ENCODE measurements around the gene REEP5. TPM values are rescaled to one million over a fixed set of nuclear protein-coding genes. Genes with fewer than 3 reads are reported as not detected.

The REEP5 gene
- total and polyA plus RNA-seq, 9 of the 15 experiments (the other 6 are each of a cell fraction or from before 2014, with no cell fraction given), result 14.7 to 102 (median 36.0) TPM

DNA sequence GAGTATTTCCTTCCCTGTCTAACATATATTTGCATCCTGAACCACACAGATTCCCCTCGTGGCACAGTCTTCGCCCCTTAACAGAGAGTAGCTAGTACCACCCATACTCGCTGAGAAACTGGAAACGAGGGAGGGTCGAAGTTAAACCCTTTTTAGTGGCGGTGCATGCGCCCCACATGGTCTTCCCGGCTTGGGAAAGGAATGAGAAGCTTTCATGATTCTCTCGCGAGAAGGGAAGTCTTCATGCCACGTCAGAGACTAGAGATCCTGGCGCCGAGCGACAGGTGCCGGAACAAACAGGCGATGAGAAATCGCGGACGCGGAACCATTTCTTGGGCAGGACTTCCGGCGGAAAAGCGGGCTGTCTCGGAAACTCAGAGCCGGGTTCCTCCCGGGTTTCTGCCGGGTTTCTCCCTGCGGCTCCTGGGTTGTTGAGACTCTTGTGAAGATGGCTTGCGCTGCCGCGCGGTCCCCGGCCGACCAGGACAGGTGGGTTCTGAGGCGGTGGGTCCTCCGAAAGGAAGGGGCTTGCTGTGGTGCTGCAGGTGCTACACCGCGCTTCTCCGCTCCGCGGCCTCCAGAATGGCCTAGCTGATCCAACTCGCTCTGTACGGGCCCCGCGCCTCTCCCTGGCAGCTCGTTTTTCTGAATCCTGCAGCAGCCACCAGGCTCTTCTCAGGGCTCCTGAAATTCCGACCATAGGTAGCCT, 60.9 kb downstream of the REEP5 start, which contains the start of gene SRP19 (continued):
- TF ChIP-seq, protein P1, sequence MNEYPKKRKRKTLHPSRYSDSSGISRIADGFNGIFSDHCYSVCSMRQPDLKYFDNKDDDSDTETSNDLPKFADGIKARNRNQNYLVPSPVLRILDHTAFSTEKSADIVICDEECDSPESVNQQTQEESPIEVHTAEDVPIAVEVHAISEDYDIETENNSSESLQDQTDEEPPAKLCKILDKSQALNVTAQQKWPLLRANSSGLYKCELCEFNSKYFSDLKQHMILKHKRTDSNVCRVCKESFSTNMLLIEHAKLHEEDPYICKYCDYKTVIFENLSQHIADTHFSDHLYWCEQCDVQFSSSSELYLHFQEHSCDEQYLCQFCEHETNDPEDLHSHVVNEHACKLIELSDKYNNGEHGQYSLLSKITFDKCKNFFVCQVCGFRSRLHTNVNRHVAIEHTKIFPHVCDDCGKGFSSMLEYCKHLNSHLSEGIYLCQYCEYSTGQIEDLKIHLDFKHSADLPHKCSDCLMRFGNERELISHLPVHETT (CRISPR knock-in tag; conservative IDR thresholded peaks at IDR 0.05 in 1 of 2, IDR thresholded peaks at IDR 0.05 in 1 of 2), result peak in 1 of 2 experiments; percentile 76; a peak in 2 of 4 replicates
- TF ChIP-seq DNMT1 (IDR thresholded peaks at IDR 0.05) (no peak), ZBTB17 (CRISPR knock-in tag; IDR thresholded peaks at IDR 0.05) (0 out of 2 replicates have a peak, but pooled peaks have one; percentile 54), ZNF140 (CRISPR knock-in tag; IDR thresholded peaks at IDR 0.05) (no peak), NCOA4 (IDR thresholded peaks at IDR 0.05; ENCODE audit: partially characterized antibody) (no peak), HNRNPL (IDR thresholded peaks at IDR 0.05; ENCODE audit: low read depth, low read length) (no peak), LEF1 (IDR thresholded peaks at IDR 0.05) (no peak), RHOXF2B (CRISPR knock-in tag; conservative IDR thresholded peaks at IDR 0.05) (no peak), TCF7L2 (IDR thresholded peaks at IDR 0.05; ENCODE audit: low read depth, low read length) (no peak), ADNP (tag; IDR thresholded peaks at IDR 0.05) (no peak), ZNF143 (CRISPR knock-in tag; IDR thresholded peaks at IDR 0.05) (no peak; the same call in 1 of the 2 replicates), PRPF4 (IDR thresholded peaks at IDR 0.05; ENCODE audit: insufficient read depth, low read depth, low read length, poor library complexity, severe bottlenecking) (no peak)
- TF ChIP-seq, protein P2, sequence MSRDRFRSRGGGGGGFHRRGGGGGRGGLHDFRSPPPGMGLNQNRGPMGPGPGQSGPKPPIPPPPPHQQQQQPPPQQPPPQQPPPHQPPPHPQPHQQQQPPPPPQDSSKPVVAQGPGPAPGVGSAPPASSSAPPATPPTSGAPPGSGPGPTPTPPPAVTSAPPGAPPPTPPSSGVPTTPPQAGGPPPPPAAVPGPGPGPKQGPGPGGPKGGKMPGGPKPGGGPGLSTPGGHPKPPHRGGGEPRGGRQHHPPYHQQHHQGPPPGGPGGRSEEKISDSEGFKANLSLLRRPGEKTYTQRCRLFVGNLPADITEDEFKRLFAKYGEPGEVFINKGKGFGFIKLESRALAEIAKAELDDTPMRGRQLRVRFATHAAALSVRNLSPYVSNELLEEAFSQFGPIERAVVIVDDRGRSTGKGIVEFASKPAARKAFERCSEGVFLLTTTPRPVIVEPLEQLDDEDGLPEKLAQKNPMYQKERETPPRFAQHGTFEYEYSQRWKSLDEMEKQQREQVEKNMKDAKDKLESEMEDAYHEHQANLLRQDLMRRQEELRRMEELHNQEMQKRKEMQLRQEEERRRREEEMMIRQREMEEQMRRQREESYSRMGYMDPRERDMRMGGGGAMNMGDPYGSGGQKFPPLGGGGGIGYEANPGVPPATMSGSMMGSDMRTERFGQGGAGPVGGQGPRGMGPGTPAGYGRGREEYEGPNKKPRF (IDR thresholded peaks at IDR 0.05; ENCODE audit: low read depth, low read length), result no peak
- TF ChIP-seq, protein P3, sequence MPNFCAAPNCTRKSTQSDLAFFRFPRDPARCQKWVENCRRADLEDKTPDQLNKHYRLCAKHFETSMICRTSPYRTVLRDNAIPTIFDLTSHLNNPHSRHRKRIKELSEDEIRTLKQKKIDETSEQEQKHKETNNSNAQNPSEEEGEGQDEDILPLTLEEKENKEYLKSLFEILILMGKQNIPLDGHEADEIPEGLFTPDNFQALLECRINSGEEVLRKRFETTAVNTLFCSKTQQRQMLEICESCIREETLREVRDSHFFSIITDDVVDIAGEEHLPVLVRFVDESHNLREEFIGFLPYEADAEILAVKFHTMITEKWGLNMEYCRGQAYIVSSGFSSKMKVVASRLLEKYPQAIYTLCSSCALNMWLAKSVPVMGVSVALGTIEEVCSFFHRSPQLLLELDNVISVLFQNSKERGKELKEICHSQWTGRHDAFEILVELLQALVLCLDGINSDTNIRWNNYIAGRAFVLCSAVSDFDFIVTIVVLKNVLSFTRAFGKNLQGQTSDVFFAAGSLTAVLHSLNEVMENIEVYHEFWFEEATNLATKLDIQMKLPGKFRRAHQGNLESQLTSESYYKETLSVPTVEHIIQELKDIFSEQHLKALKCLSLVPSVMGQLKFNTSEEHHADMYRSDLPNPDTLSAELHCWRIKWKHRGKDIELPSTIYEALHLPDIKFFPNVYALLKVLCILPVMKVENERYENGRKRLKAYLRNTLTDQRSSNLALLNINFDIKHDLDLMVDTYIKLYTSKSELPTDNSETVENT (CRISPR knock-in tag; IDR thresholded peaks at IDR 0.05), result no peak
- TF ChIP-seq, protein P4, sequence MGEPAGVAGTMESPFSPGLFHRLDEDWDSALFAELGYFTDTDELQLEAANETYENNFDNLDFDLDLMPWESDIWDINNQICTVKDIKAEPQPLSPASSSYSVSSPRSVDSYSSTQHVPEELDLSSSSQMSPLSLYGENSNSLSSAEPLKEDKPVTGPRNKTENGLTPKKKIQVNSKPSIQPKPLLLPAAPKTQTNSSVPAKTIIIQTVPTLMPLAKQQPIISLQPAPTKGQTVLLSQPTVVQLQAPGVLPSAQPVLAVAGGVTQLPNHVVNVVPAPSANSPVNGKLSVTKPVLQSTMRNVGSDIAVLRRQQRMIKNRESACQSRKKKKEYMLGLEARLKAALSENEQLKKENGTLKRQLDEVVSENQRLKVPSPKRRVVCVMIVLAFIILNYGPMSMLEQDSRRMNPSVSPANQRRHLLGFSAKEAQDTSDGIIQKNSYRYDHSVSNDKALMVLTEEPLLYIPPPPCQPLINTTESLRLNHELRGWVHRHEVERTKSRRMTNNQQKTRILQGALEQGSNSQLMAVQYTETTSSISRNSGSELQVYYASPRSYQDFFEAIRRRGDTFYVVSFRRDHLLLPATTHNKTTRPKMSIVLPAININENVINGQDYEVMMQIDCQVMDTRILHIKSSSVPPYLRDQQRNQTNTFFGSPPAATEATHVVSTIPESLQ (CRISPR knock-in tag; IDR thresholded peaks at IDR 0.05), result peak; percentile 99
- TF ChIP-seq, protein P5, sequence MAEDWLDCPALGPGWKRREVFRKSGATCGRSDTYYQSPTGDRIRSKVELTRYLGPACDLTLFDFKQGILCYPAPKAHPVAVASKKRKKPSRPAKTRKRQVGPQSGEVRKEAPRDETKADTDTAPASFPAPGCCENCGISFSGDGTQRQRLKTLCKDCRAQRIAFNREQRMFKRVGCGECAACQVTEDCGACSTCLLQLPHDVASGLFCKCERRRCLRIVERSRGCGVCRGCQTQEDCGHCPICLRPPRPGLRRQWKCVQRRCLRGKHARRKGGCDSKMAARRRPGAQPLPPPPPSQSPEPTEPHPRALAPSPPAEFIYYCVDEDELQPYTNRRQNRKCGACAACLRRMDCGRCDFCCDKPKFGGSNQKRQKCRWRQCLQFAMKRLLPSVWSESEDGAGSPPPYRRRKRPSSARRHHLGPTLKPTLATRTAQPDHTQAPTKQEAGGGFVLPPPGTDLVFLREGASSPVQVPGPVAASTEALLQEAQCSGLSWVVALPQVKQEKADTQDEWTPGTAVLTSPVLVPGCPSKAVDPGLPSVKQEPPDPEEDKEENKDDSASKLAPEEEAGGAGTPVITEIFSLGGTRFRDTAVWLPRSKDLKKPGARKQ (CRISPR knock-in tag; IDR thresholded peaks at IDR 0.05), result no peak
